PFSK-1 (cell line): ENCODE results near the gene RNF135.

ENCODE experiments used
- FOXP2 ChIP-seq: optimal IDR thresholded peaks from 2 replicates; pipeline ENCODE3; 2011; ENCODE audit warnings: borderline replicate concordance, control low read depth, inconsistent platforms; ENCODE audit not compliant: insufficient read depth; ENCODE audit errors: extremely low read length, extremely low read depth
- POLR2AphosphoS5 ChIP-seq: IDR thresholded peaks from 2 replicates; pipeline ENCODE4 v1.6.1; 2012; ENCODE audit warnings: low read depth, mild to moderate bottlenecking, control low read depth, low read length, moderate library complexity
- SIN3A ChIP-seq: IDR thresholded peaks from 2 replicates; pipeline ENCODE4 v1.6.1; 2012; ENCODE audit warnings: mild to moderate bottlenecking, low read length, moderate library complexity, borderline replicate concordance; ENCODE audit not compliant: insufficient read depth
- TAF1 ChIP-seq: IDR thresholded peaks from 2 replicates; pipeline ENCODE4 v1.6.1; 2012; ENCODE audit warnings: low read length, control low read depth, borderline replicate concordance; ENCODE audit not compliant: insufficient read depth
- TF ChIP-seq, protein P1 (sequence below), 2 experiments: IDR thresholded peaks; 2 replicates each; pipeline versions ENCODE4 v1.6.1 to v1.8.0; 2011 to 2012; ENCODE audit warnings: low read depth in 2 of 2, low read length in 2 of 2, control low read depth in 1 of 2, inconsistent platforms in 1 of 2, mild to moderate bottlenecking in 1 of 2, moderate library complexity in 1 of 2; ENCODE audit not compliant: insufficient read depth in 1 of 2

The RNF135 gene

GRCh38 chr17:30926516-30926915, 44.3 kb upstream of the RNF135 start:
- TF ChIP-seq FOXP2 (no peak), SIN3A (no peak), TAF1 (no peak), POLR2AphosphoS5 (no peak)
- TF ChIP-seq, protein P1, sequence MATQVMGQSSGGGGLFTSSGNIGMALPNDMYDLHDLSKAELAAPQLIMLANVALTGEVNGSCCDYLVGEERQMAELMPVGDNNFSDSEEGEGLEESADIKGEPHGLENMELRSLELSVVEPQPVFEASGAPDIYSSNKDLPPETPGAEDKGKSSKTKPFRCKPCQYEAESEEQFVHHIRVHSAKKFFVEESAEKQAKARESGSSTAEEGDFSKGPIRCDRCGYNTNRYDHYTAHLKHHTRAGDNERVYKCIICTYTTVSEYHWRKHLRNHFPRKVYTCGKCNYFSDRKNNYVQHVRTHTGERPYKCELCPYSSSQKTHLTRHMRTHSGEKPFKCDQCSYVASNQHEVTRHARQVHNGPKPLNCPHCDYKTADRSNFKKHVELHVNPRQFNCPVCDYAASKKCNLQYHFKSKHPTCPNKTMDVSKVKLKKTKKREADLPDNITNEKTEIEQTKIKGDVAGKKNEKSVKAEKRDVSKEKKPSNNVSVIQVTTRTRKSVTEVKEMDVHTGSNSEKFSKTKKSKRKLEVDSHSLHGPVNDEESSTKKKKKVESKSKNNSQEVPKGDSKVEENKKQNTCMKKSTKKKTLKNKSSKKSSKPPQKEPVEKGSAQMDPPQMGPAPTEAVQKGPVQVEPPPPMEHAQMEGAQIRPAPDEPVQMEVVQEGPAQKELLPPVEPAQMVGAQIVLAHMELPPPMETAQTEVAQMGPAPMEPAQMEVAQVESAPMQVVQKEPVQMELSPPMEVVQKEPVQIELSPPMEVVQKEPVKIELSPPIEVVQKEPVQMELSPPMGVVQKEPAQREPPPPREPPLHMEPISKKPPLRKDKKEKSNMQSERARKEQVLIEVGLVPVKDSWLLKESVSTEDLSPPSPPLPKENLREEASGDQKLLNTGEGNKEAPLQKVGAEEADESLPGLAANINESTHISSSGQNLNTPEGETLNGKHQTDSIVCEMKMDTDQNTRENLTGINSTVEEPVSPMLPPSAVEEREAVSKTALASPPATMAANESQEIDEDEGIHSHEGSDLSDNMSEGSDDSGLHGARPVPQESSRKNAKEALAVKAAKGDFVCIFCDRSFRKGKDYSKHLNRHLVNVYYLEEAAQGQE (IDR thresholded peaks at IDR 0.05; ENCODE audit: insufficient read depth in 1 of 2, low read depth in 2 of 2, low read length in 2 of 2), result no peak

GRCh38 chr17:30927756-30928155, 43.1 kb upstream of the RNF135 start:
- TF ChIP-seq SIN3A (no peak), POLR2AphosphoS5 (no peak), TAF1 (no peak), FOXP2 (no peak)
- TF ChIP-seq, protein P1 (IDR thresholded peaks at IDR 0.05; ENCODE audit: insufficient read depth in 1 of 2, low read depth in 2 of 2, low read length in 2 of 2), result no peak

DNA sequence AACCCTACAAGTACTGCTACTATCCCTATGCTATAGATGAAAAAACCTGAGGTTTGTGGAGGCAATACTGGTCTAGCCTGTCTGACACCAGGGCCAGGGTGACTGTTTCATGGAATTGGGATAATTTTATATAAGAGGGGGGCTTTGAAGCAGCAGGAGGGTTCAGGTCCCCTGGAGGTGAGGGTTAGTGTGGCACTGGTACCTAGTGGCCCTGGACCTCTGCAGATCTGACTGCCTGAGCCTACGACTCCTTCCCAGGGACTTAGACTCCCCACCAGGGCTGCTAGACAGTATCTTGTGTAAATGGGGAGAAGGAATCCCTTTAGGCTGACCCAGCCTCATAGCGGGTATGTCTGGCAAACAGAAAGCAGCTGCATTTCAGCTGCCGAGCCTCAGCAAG, 42.3 kb upstream of the RNF135 start:
- TF ChIP-seq POLR2AphosphoS5, result no peak

DNA sequence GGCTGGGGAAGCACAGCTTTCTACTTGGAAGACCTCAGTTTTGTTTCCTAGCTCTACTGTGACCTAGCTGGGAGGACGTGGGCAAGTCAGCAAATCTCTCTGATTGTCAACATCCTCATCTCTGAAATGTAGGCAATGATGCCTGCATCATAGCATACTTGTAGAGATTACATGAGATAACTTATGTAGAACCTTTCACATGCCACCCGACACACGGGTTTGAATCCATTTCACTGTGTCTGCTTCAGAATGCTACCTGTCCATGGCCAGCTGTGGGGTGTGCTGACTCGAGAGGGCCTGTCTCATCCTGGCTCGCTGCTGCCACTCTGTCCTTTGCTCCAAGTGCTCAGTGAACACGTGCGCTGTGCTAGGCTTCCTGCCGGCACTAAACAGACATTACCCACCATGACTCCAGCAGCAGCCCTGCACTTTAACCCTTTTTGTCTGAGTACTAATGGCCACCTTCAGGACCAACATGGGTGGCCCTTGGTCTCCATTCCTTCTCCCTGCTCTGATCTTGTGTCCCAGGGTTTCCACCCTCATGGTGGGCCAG, 41.7 kb upstream of the RNF135 start:
- TF ChIP-seq TAF1 (no peak), POLR2AphosphoS5 (no peak), FOXP2 (no peak), SIN3A (no peak)
- TF ChIP-seq, protein P1 (IDR thresholded peaks at IDR 0.05; ENCODE audit: insufficient read depth in 1 of 2, low read depth in 2 of 2, low read length in 2 of 2), result no peak

- TF ChIP-seq, protein P1 (IDR thresholded peaks at IDR 0.05; ENCODE audit: insufficient read depth in 1 of 2, low read depth in 2 of 2, low read length in 2 of 2), result no peak
- TF ChIP-seq SIN3A (no peak), FOXP2 (no peak), POLR2AphosphoS5 (no peak), TAF1 (no peak)
Observed at GRCh38 chr17:30930495-30930894, 40.3 kb upstream of the RNF135 start.
